AG10803 (cell line): ENCODE results near the gene GAK.

Source experiments
- DNase-seq: peaks from one replicate; pipeline ENCODE4 v3.0.0; 2010; ENCODE audit warnings: low read depth
- H3K4me3 ChIP-seq: 2 replicates; pipeline ENCODE4 v1.5.1; 2011; ENCODE audit warnings: mild to moderate bottlenecking, low read length, control low read depth
- CTCF ChIP-seq: conservative IDR thresholded peaks from 2 replicates; pipeline ENCODE4 v1.5.1; 2011; ENCODE audit warnings: mild to moderate bottlenecking, low read length, control low read depth, inconsistent platforms

Gene GAK

GRCh38 chr4:949656-950055 is 17.5 kb upstream of the GAK start:
- no peak for DNase-seq
- no peak for TF ChIP-seq CTCF
- no peak overlapping the region for H3K4me3 ChIP-seq

- no peak overlapping the region for H3K4me3 ChIP-seq
- TF ChIP-seq CTCF, result no peak
- DNase-seq, result no peak
These were observed 16.8 kb upstream of the GAK start for GRCh38 chr4:948936-949300.

GRCh38 chr4:948101-948935 is 16.2 kb upstream of the GAK start:
- TF ChIP-seq CTCF, result no peak
- H3K4me3 ChIP-seq, result no peak overlapping the region
- DNase-seq, result no peak

- no peak for TF ChIP-seq CTCF
- no peak overlapping the region for H3K4me3 ChIP-seq
- no peak for DNase-seq
These were observed 15.4 kb upstream of the GAK start for GRCh38 chr4:947491-947971.

- H3K4me3 ChIP-seq, result no peak overlapping the region
- DNase-seq, result no peak
- TF ChIP-seq CTCF, result no peak
These were observed 14.7 kb upstream of the GAK start for GRCh38 chr4:946517-947471.

GRCh38 chr4:946103-946450 is 14.0 kb upstream of the GAK start:
- TF ChIP-seq CTCF, result no peak
- no peak overlapping the region for H3K4me3 ChIP-seq
- no peak for DNase-seq
